ENCODE results near the gene DNAH14.

Gene DNAH14

GRCh38 chr1:225341642-225342041, 412.2 kb downstream of the DNAH14 start:
- Histone ChIP-seq H3K4me2 (ENCODE audit: low read length) (no peak overlapping the region), H3K9ac (no peak overlapping the region), H3K9me3 (ENCODE audit: control insufficient read depth, low read length) (no peaks in the 10 kb centered on the region), H3K79me2 (no peaks in the 10 kb centered on the region), H2AFZ (no peak overlapping the region), H3K27me3 (ENCODE audit: control insufficient read depth, insufficient read depth, low read length) (no peaks in the 10 kb centered on the region), H3K4me3 (ENCODE audit: low read depth, low read length) (no peak overlapping the region), H3K36me3 (ENCODE audit: control insufficient read depth, insufficient read depth, low read length) (no peaks in the 10 kb centered on the region), H3K27ac (no peak overlapping the region), H3K4me1 (no peaks in the 10 kb centered on the region)
- no peak for TF ChIP-seq CTCF (IDR thresholded peaks at IDR 0.05)

GRCh38 chr1:225342695-225343094, 413.2 kb downstream of the DNAH14 start:
- no peaks in the 10 kb centered on the region for H3K9me3 ChIP-seq (ENCODE audit: control insufficient read depth, low read length)
- H3K4me2 ChIP-seq (ENCODE audit: low read length): no peak overlapping the region
- H3K36me3 ChIP-seq (ENCODE audit: control insufficient read depth, insufficient read depth, low read length): no peaks in the 10 kb centered on the region
- H3K4me1 ChIP-seq: no peaks in the 10 kb centered on the region
- no peaks in the 10 kb centered on the region for H3K27me3 ChIP-seq (ENCODE audit: control insufficient read depth, insufficient read depth, low read length)
- no peak overlapping the region for H3K4me3 ChIP-seq (ENCODE audit: low read depth, low read length)
- TF ChIP-seq CTCF (IDR thresholded peaks at IDR 0.05): no peak
- no peak overlapping the region for H2AFZ ChIP-seq
- H3K27ac ChIP-seq: no peak overlapping the region
- H3K9ac ChIP-seq: no peak overlapping the region
- H3K79me2 ChIP-seq: no peaks in the 10 kb centered on the region

GRCh38 chr1:225343618-225344017, 414.1 kb downstream of the DNAH14 start:
- no peaks in the 10 kb centered on the region for H3K79me2 ChIP-seq
- no peak overlapping the region for H3K4me2 ChIP-seq (ENCODE audit: low read length)
- H3K36me3 ChIP-seq (ENCODE audit: control insufficient read depth, insufficient read depth, low read length): no peaks in the 10 kb centered on the region
- H3K9ac ChIP-seq: no peak overlapping the region
- no peaks in the 10 kb centered on the region for H3K4me1 ChIP-seq
- no peak overlapping the region for H3K27ac ChIP-seq
- no peaks in the 10 kb centered on the region for H3K9me3 ChIP-seq (ENCODE audit: control insufficient read depth, low read length)
- no peaks in the 10 kb centered on the region for H3K27me3 ChIP-seq (ENCODE audit: control insufficient read depth, insufficient read depth, low read length)
- H2AFZ ChIP-seq: no peak overlapping the region
- H3K4me3 ChIP-seq (ENCODE audit: low read depth, low read length): no peak overlapping the region
- no peak for TF ChIP-seq CTCF (IDR thresholded peaks at IDR 0.05)

- TF ChIP-seq CTCF (IDR thresholded peaks at IDR 0.05): no peak
- Histone ChIP-seq H3K9ac (no peak overlapping the region), H3K4me1 (no peaks in the 10 kb centered on the region), H3K4me3 (ENCODE audit: low read depth, low read length) (no peak overlapping the region), H3K9me3 (ENCODE audit: control insufficient read depth, low read length) (no peaks in the 10 kb centered on the region), H3K27me3 (ENCODE audit: control insufficient read depth, insufficient read depth, low read length) (no peaks in the 10 kb centered on the region), H2AFZ (no peak overlapping the region), H3K79me2 (no peaks in the 10 kb centered on the region), H3K36me3 (ENCODE audit: control insufficient read depth, insufficient read depth, low read length) (no peaks in the 10 kb centered on the region), H3K4me2 (ENCODE audit: low read length) (no peak overlapping the region), H3K27ac (no peak overlapping the region)
These were observed 417.7 kb downstream of the DNAH14 start for GRCh38 chr1:225347123-225347683.

- H3K9ac ChIP-seq: no peak overlapping the region
- no peaks in the 10 kb centered on the region for H3K79me2 ChIP-seq
- H2AFZ ChIP-seq: no peak overlapping the region
- H3K27ac ChIP-seq: no peak overlapping the region
- no peak for TF ChIP-seq CTCF (IDR thresholded peaks at IDR 0.05)
- H3K27me3 ChIP-seq (ENCODE audit: control insufficient read depth, insufficient read depth, low read length): no peaks in the 10 kb centered on the region
- no peaks in the 10 kb centered on the region for H3K36me3 ChIP-seq (ENCODE audit: control insufficient read depth, insufficient read depth, low read length)
- no peaks in the 10 kb centered on the region for H3K9me3 ChIP-seq (ENCODE audit: control insufficient read depth, low read length)
- no peaks in the 10 kb centered on the region for H3K4me1 ChIP-seq
- no peak overlapping the region for H3K4me3 ChIP-seq (ENCODE audit: low read depth, low read length)
- no peak overlapping the region for H3K4me2 ChIP-seq (ENCODE audit: low read length)
These were observed 418.9 kb downstream of the DNAH14 start for GRCh38 chr1:225348400-225348799.
